ENCODE data around the gene EEFSEC. TPM values are rescaled to one million over a fixed set of nuclear protein-coding genes. Genes with fewer than 3 reads are reported as not detected.

Gene EEFSEC
- total and polyA plus RNA-seq, 2 of the 8 experiments (the other 6 are each of a cell fraction or from before 2014, with no cell fraction given), result 13.1 to 19.8 TPM

DNA sequence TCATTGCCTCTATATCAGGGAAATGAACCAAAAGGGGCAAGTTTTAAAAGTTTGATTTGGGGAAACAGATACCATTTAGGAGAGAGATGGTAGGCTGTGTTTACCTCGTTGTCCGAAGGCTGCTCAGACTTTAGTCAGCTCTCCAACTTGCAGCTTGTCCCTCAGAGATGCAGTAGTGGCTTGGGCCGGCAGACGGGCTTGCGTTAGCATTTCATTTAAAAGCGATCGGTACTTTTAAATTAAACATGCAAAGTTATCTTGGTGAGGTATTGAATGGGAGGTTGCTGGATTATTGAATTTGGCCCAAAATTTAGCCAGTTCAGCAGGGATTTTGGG, 26.2 kb downstream of the EEFSEC start:
- Histone ChIP-seq H3K18ac (ENCODE audit: extremely low read depth, low read length) (no peak overlapping the region), H3K4me2 (ENCODE audit: insufficient read depth in 1 of 2, low read depth in 2 of 2, low read length in 2 of 2) (peak overlapping the region in 1 of 2 experiments; percentile 45; a peak in 3 of 4 replicates), H3K9ac (replicated peaks in 1 of 4; ENCODE audit: extremely low read depth in 1 of 4, low read depth in 3 of 4, low read length in 3 of 4) (no peak overlapping the region), H2AK5ac (ENCODE audit: low read depth, low read length) (no peak overlapping the region), H4K5ac (ENCODE audit: insufficient read length, low read depth, low read length) (no peak overlapping the region), H3K14ac (ENCODE audit: insufficient read length) (no peak overlapping the region), H3K23ac (ENCODE audit: insufficient read length) (peak overlapping the region; percentile 85), H3K4ac (replicated peaks; ENCODE audit: insufficient read length, low read depth, low read length) (no peak overlapping the region), H2BK5ac (ENCODE audit: low read depth, low read length) (no peak overlapping the region), H3K4me1 (replicated peaks in 1 of 4; ENCODE audit: control insufficient read depth in 3 of 4, insufficient read depth in 4 of 4, low read length in 3 of 4) (peaks cover 4 to 20% (median 7%) of the 10 kb centered on the region in 4 experiments; a peak in 6 of 7 replicates), H3K79me2 (ENCODE audit: control insufficient read depth in 1 of 2, insufficient read depth in 2 of 2, low read length in 2 of 2) (no peaks in the 10 kb centered on the region; a peak in 1 of 4 replicates), H3K56ac (replicated peaks; ENCODE audit: insufficient read length, low read depth, low read length) (no peak overlapping the region), H3K79me1 (ENCODE audit: low read depth, low read length) (0 out of 2 replicates have a peak, but pooled peaks cover 4% of the 10 kb centered on the region), H3K27me3 (replicated peaks in 1 of 4; ENCODE audit: control insufficient read depth in 3 of 4, extremely low read depth in 1 of 4, insufficient read depth in 3 of 4, low read length in 3 of 4) (no peaks in the 10 kb centered on the region), H3K27ac (ENCODE audit: low read depth, low read length) (no peak overlapping the region), H2BK12ac (ENCODE audit: low read depth, low read length) (no peak overlapping the region), H4K20me1 (replicated peaks in 1 of 2; ENCODE audit: control insufficient read depth in 1 of 2, insufficient read depth in 2 of 2, low read length in 2 of 2) (no peaks in the 10 kb centered on the region), H4K91ac (replicated peaks; ENCODE audit: insufficient read length, low read length) (no peak overlapping the region), H2AFZ (ENCODE audit: low read length) (peak overlapping the region; percentile 48; the same call in 1 of the 2 replicates), H2BK20ac (ENCODE audit: low read length) (no peak overlapping the region), H3K36me3 (ENCODE audit: control insufficient read depth in 2 of 4, insufficient read depth in 4 of 4, low read length in 3 of 4) (no peaks in the 10 kb centered on the region), H4K8ac (ENCODE audit: extremely low read depth, insufficient read depth, low read length) (no peak overlapping the region), H3K23me2 (ENCODE audit: low read depth, low read length) (no peaks in the 10 kb centered on the region; the same call in 1 of the 2 replicates), H3K4me3 (ENCODE audit: extremely low read depth in 1 of 4, insufficient read depth in 2 of 4, low read depth in 3 of 4, low read length in 4 of 4) (peak overlapping the region in 1 of 4 experiments; percentile 18; a peak in 1 of 8 replicates), H2BK120ac (replicated peaks; ENCODE audit: low read depth, low read length) (no peak overlapping the region), H2BK15ac (ENCODE audit: low read length) (no peak overlapping the region), H3K9me3 (ENCODE audit: insufficient read depth in 2 of 2, low read depth in 1 of 2, low read length in 1 of 2) (no peaks in the 10 kb centered on the region)
- CTCF ChIA-PET (ENCODE audit: partially characterized antibody), result interaction anchor here (0.9 kb wide), 1 partner anchor 191 kb away, joined by 3 read pairs; no protein-coding TSS in a partner anchor
- POLR2A ChIA-PET (ENCODE audit: partially characterized antibody), result no interaction called here
- WGBS, 2 experiments (ENCODE audit: extremely low coverage in 1 of 2, insufficient coverage in 1 of 2, insufficient read length in 1 of 2, insufficient replicate concordance in 2 of 2, low coverage in 1 of 2, low lambda C conversion rate in 2 of 2, missing lambda C conversion rate in 1 of 2), result 55% methylated on average over 7 of the region's 7 CpGs; no CpG with 5 or more reads in 1 of the 2 experiments
- DNase-seq (ENCODE audit: low read depth in 1 of 2, low spot score in 2 of 2) (no peak), FAIRE-seq (no peak)
- TF ChIP-seq RBBP5 (IDR thresholded peaks at IDR 0.05; ENCODE audit: borderline replicate concordance, low read depth, low read length) (no peak), TCF12 (IDR thresholded peaks at IDR 0.05; ENCODE audit: low read depth, low read length) (no peak), BCL11A (IDR thresholded peaks at IDR 0.05; ENCODE audit: low read depth in 2 of 2, low read length in 2 of 2) (no peak), PHF8 (conservative IDR thresholded peaks at IDR 0.05; ENCODE audit: low read depth, low read length) (no peak)
